GM12878 (cell line): ENCODE data around the gene SLC23A2. TPM values are rescaled to one million over a fixed set of nuclear protein-coding genes. Genes with fewer than 3 reads are reported as not detected.
"Not testable (repeated sequence)": the region's sequence is repeated elsewhere in the genome, so short reads cannot be mapped to it uniquely, and the experiment has no call there.

Experiments
- ATAC-seq: fragments of 200-7000 bp; cut with Tn5 transposase; 3 replicates; pipeline ENCODE4 v1.9.1; 2020; ENCODE audit warnings: mild to moderate bottlenecking, moderate library complexity
- BruUV-seq: library from RNA; stranded (reverse); fragments of 400-500 nt; replicated peaks from 2 replicates; lab custom pipeline; 2021; lab: Mats Ljungman, UMichigan
- CTCF ChIA-PET: fragments of 300-600 bp; sonication (Branson Sonifier 250); formaldehyde crosslinking; extraction: SDS; loops from one replicate; lab custom pipeline; 2021; ENCODE audit warnings: inconsistent platforms; lab: Yijun Ruan, JAX
- POLR2A ChIA-PET: fragments of 350-600 bp; formaldehyde crosslinking; extraction: SDS; loops from one replicate; lab custom pipeline; 2021; ENCODE audit warnings: inconsistent platforms; lab: Charles Lee
- RAD21 ChIA-PET: fragments of 300-600 bp; sonication (Branson Sonifier 250); formaldehyde crosslinking; loops from one replicate; lab custom pipeline; 2023; ENCODE audit warnings: antibody characterized with exemption; ENCODE audit not compliant: unreplicated experiment; lab: Charles Lee
- SMC1A ChIA-PET: fragments of 300-600 bp; sonication (Branson Sonifier 250); formaldehyde crosslinking; loops from one replicate; lab custom pipeline; 2023; ENCODE audit not compliant: unreplicated experiment, uncharacterized antibody; lab: Charles Lee
- DNase-seq: peaks from one replicate; pipeline ENCODE4 v3.0.0-alpha.2; 2011; ENCODE audit warnings: low read depth, low spot score
- FAIRE-seq: peaks from 3 replicates; lab custom pipeline; 2011; peaks lifted over from hg19 to GRCh38; lab: Jason Lieb, UNC
- H2AFZ ChIP-seq: 2 replicates; pipeline ENCODE4 v1.6.0; 2011; ENCODE audit warnings: low read depth, low read length, control low read depth; ENCODE audit not compliant: control insufficient read depth
- H3K27ac ChIP-seq: 2 replicates; pipeline ENCODE4 v1.5.1; 2011; ENCODE audit warnings: control low read depth; ENCODE audit not compliant: control insufficient read depth, insufficient read depth
- H3K27me3 ChIP-seq, 2 experiments: replicated peaks in 1 of 2; 2 replicates each; pipeline versions ENCODE4 v1.6.0 to v1.6.1; 2011; ENCODE audit warnings: low read length in 1 of 2; ENCODE audit not compliant: control insufficient read depth in 2 of 2, insufficient read depth in 2 of 2
- H3K36me3 ChIP-seq, 2 experiments: 2 replicates each; pipeline ENCODE4 v1.5.1; 2011; ENCODE audit warnings: low read length in 1 of 2; ENCODE audit not compliant: control insufficient read depth in 2 of 2, insufficient read depth in 2 of 2
- H3K4me1 ChIP-seq: 2 replicates; pipeline ENCODE4 v1.6.1; 2011; ENCODE audit warnings: mild to moderate bottlenecking, low read length, moderate library complexity, mixed read lengths; ENCODE audit not compliant: control insufficient read depth, insufficient read depth
- H3K4me2 ChIP-seq: 2 replicates; pipeline ENCODE4 v1.6.0; 2011; ENCODE audit warnings: control low read depth; ENCODE audit not compliant: control insufficient read depth, insufficient read depth
- H3K4me3 ChIP-seq: fragments of 200-600 bp; sonication (generic); 2 replicates; pipeline ENCODE4 v1.5.1; 2016
- H3K79me2 ChIP-seq: 2 replicates; pipeline ENCODE4 v1.6.0; 2011; ENCODE audit warnings: low read length; ENCODE audit not compliant: control insufficient read depth, insufficient read depth
- H3K9ac ChIP-seq: 2 replicates; pipeline ENCODE4 v1.8.0; 2011; ENCODE audit warnings: low read length, control low read depth, mixed read lengths; ENCODE audit not compliant: control insufficient read depth, insufficient read depth
- H3K9me3 ChIP-seq: replicated peaks from 3 replicates; pipeline ENCODE4 v1.5.1; 2011; ENCODE audit warnings: mild to moderate bottlenecking, low read length; ENCODE audit not compliant: control insufficient read depth, insufficient read depth
- H4K20me1 ChIP-seq: 2 replicates; pipeline ENCODE4 v1.6.0; 2011; ENCODE audit not compliant: control insufficient read depth, insufficient read depth
- MLLT1 ChIP-seq: fragments of 450-650 bp; IDR thresholded peaks from 2 replicates; pipeline ENCODE4 v1.6.1; 2016; ENCODE audit warnings: mild to moderate bottlenecking
- TAF1 ChIP-seq: IDR thresholded peaks from 2 replicates; pipeline ENCODE4 v1.6.1; 2011; ENCODE audit warnings: mild to moderate bottlenecking, low read depth, low read length, borderline replicate concordance
- WGBS: methylation state at CpG from one replicate; pipeline ENCODE4 v1.1.6; 2016; ENCODE audit warnings: low lambda C conversion rate; ENCODE audit not compliant: insufficient replicate concordance, insufficient coverage; ENCODE audit errors: missing lambda C conversion rate; 5-methylcytosine and 5-hydroxymethylcytosine counted together
- in situ Hi-C: fragments of 300-500 bp; cut with MboI; formaldehyde crosslinking; loops from 9 replicates; pipeline ENCODE4 v1.14.3; 2018; ENCODE audit warnings: mixed read lengths
- intact Hi-C: fragments of 100-400 bp; cut with micrococcal nuclease; formaldehyde crosslinking; loops from one replicate; pipeline ENCODE4 v1.14.2; 2022; ENCODE audit not compliant: unreplicated experiment
- polyA plus RNA-seq, 11 experiments: library from polyadenylated mRNA; depleted of rRNA in 4 of 11; unstranded in 6 of 11; stranded (reverse) in 5 of 11; fragments of >200 nt; fragmentation: Nextera tagmentation in 4 of 11; fragmentation: Illumina TruSeq in 1 of 11; extraction: Ambion mirVana in 4 of 11; extraction: Trizol in 1 of 11; gene quantifications; 1 replicate in 1 of 11; 2 replicates in 10 of 11; pipeline versions ENCODE4 v1.2.1 to v1.2.3, GENCODE V29; 2011 to 2016; ENCODE audit warnings: inconsistent platforms in 2 of 11, missing spikeins in 2 of 11, low read depth in 1 of 11
- total RNA-seq, 4 experiments: library from RNA; depleted of rRNA in 3 of 4; stranded (reverse); fragments of >200 nt in 3 of 4; fragmentation: Illumina TruSeq in 1 of 4; extraction: Trizol in 1 of 4; gene quantifications; 2 replicates each; pipeline versions ENCODE4 v1.2.1 to v1.2.3, GENCODE V29; 2013 to 2021
- TF ChIP-seq, protein P1 (sequence below): fragments of 450-650 bp; formaldehyde crosslinking; IDR thresholded peaks from 2 replicates; pipeline ENCODE4 v1.4.0; 2022; ENCODE audit warnings: mild to moderate bottlenecking, moderate library complexity

Gene SLC23A2
- total and polyA plus RNA-seq, 10 of the 15 experiments (the other 5 are each of a cell fraction or from before 2014, with no cell fraction given) = 4.4 to 56.1 (median 35.5) TPM

DNA sequence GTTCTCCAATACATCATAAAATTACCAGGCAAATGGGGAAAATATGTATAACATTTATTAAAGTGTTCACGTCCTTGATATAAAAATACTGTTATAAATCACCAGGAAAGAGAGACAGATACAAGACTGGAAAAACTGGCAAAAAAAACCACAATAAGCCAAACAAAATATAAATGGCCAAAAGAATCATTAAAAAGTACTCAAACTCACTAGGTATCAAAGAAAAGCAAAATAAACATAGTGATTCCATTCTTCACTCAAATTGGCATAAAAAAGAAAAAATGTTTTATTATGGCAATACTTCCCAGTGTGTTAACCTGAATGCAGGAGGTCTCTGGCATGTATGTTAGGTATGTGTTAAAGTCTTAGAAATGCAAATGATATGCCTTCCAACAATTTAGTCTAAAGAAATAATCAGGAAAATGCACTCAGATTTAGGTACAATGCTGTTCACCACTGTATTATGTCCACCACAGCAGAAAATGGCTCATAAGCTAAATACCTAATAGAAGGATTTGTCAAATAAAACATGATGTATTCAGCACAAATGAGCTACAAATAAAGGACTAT lies 21.4 kb downstream of the SLC23A2 start (continued):
- TF ChIP-seq, protein P1, sequence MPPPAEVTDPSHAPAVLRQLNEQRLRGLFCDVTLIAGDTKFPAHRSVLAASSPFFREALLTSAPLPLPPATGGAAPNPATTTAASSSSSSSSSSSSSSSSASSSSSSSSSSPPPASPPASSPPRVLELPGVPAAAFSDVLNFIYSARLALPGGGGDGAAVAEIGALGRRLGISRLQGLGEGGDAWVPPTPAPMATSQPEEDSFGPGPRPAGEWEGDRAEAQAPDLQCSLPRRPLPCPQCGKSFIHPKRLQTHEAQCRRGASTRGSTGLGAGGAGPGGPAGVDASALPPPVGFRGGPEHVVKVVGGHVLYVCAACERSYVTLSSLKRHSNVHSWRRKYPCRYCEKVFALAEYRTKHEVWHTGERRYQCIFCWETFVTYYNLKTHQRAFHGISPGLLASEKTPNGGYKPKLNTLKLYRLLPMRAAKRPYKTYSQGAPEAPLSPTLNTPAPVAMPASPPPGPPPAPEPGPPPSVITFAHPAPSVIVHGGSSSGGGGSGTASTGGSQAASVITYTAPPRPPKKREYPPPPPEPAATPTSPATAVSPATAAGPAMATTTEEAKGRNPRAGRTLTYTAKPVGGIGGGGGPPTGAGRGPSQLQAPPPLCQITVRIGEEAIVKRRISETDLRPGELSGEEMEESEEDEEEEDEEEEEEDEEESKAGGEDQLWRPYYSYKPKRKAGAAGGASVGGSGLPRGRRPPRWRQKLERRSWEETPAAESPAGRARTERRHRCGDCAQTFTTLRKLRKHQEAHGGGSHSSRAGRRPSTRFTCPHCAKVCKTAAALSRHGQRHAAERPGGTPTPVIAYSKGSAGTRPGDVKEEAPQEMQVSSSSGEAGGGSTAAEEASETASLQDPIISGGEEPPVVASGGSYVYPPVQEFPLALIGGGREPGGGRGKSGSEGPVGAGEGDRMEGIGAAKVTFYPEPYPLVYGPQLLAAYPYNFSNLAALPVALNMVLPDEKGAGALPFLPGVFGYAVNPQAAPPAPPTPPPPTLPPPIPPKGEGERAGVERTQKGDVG (CRISPR knock-in tag) = no peak

GRCh38 chr20:4978050-4978918 lies 23.0 kb downstream of the SLC23A2 start:
- RAD21 ChIA-PET = interaction anchor here (1.1 to 2.2 kb wide), 2 partner anchors 21 to 164 kb away, joined by 4 to 10 read pairs; no protein-coding TSS in a partner anchor
- ATAC-seq = peak; percentile 34
- Histone ChIP-seq H3K4me3 (no peak overlapping the region), H3K4me1 (no peaks in the 10 kb centered on the region; the same call in 1 of the 2 replicates), H3K79me2 (no peaks in the 10 kb centered on the region; the same call in 1 of the 2 replicates), H2AFZ (no peak overlapping the region), H3K9me3 (no peaks in the 10 kb centered on the region), H3K4me2 (no peak overlapping the region), H3K9ac (no peak overlapping the region)
- BruUV-seq = TSS peak; percentile 15
- in situ Hi-C loops (no loop called here), intact Hi-C loops (no loop called here)
- no peak for FAIRE-seq
- TF ChIP-seq MLLT1 (0 out of 2 replicates have a peak, but pooled peaks have one; percentile 34), TAF1 (no peak)
- TF ChIP-seq, all 136 proteins: peak for 1
- H4K20me1 ChIP-seq = no peaks in the 10 kb centered on the region
- H3K27ac ChIP-seq = no peak overlapping the region
- WGBS = 65% methylated on average over 10 of the region's 10 CpGs
- no peaks in the 10 kb centered on the region for H3K27me3 ChIP-seq
- POLR2A ChIA-PET = interaction anchor here (0.8 to 1.5 kb wide), 4 partner anchors 8 to 72 kb away, joined by 3 read pairs; no protein-coding TSS in a partner anchor
- peaks cover 0 to 1% of the 10 kb centered on the region in 2 experiments; a peak in 1 of 4 replicates for H3K36me3 ChIP-seq
- SMC1A ChIA-PET = interaction anchor here (0.9 to 2.1 kb wide), 10 partner anchors 9 to 169 kb away, joined by 3 to 14 read pairs (median 4); no protein-coding TSS in a partner anchor
- CTCF ChIA-PET = interaction anchor here (0.8 to 1.4 kb wide), 6 partner anchors 19 to 123 kb away, joined by 3 to 4 read pairs (median 3); no protein-coding TSS in a partner anchor
- DNase-seq = no peak

- H3K9me3 ChIP-seq, H3K79me2 ChIP-seq, DNase-seq, H2AFZ ChIP-seq, intact Hi-C loops, BruUV-seq, H3K27ac ChIP-seq, CTCF ChIA-PET, H3K27me3 ChIP-seq, H3K36me3 ChIP-seq, SMC1A ChIA-PET, ATAC-seq, H3K4me1 ChIP-seq, H3K9ac ChIP-seq, FAIRE-seq, in situ Hi-C loops, H3K4me3 ChIP-seq, H3K4me2 ChIP-seq, H4K20me1 ChIP-seq: not testable (repeated sequence)
- ChIA-PET RAD21 (interaction anchor here (2.2 kb wide), 1 partner anchor 23 kb away, joined by 10 read pairs; no protein-coding TSS in a partner anchor), POLR2A (interaction anchor here (0.6 to 1.9 kb wide), 3 partner anchors 10 to 19 kb away, joined by 3 to 8 read pairs (median 7); no protein-coding TSS in a partner anchor)
- 41% methylated on average over 9 of the region's 9 CpGs for WGBS
Observed at GRCh38 chr20:4976014-4976413, 25.3 kb downstream of the SLC23A2 start.
